SU-DHL-6 (cell line): ENCODE measurements around the gene NANOS2.
"Not testable (repeated sequence)": the region's sequence is repeated elsewhere in the genome, so short reads cannot be mapped to it uniquely, and the experiment has no call there.

Experiments used
- H2AFZ ChIP-seq: fragments of 200-600 bp; sonication (generic); 2 replicates; pipeline ENCODE4 v1.6.1; 2014; ENCODE audit warnings: low read depth, mild to moderate bottlenecking, moderate library complexity, mixed read lengths, antibody characterized with exemption, low read length; ENCODE audit not compliant: severe bottlenecking
- H3F3A ChIP-seq: fragments of 200-600 bp; shearing (Covaris generic); 2 replicates; pipeline ENCODE4 v1.6.0; 2016; ENCODE audit warnings: antibody characterized with exemption, mild to moderate bottlenecking; ENCODE audit not compliant: insufficient read depth
- H3K27ac ChIP-seq: fragments of 200-600 bp; sonication (generic); 2 replicates; pipeline ENCODE4 v1.5.1; 2016; ENCODE audit warnings: low read depth, mild to moderate bottlenecking, low read length, moderate library complexity, mixed read lengths
- H3K27me3 ChIP-seq: fragments of 200-600 bp; sonication (generic), shearing (Covaris generic); 2 replicates; pipeline ENCODE4 v1.6.0; 2014; ENCODE audit warnings: mild to moderate bottlenecking, low read length
- H3K36me3 ChIP-seq: fragments of 200-600 bp; sonication (generic); 2 replicates; pipeline ENCODE4 v1.6.1; 2014; ENCODE audit warnings: mild to moderate bottlenecking, low read length, mixed read lengths
- H3K4me2 ChIP-seq: fragments of 300-600, 200-600 bp; shearing (Covaris generic), sonication (generic); 2 replicates; pipeline ENCODE4 v1.6.0; 2014; ENCODE audit warnings: low read length, low read depth, mild to moderate bottlenecking; ENCODE audit not compliant: poor library complexity, severe bottlenecking
- H3K4me3 ChIP-seq: fragments of 200-600 bp; sonication (generic); 2 replicates; pipeline ENCODE4 v1.5.1; 2014; ENCODE audit warnings: antibody characterized with exemption, low read length, mild to moderate bottlenecking, mixed read lengths; ENCODE audit not compliant: insufficient read depth, poor library complexity, severe bottlenecking
- H3K79me2 ChIP-seq: fragments of 200-600 bp; sonication (generic); 2 replicates; pipeline ENCODE4 v1.6.1; 2014; ENCODE audit warnings: mild to moderate bottlenecking, low read length, moderate library complexity; ENCODE audit not compliant: insufficient read depth
- H3K9ac ChIP-seq: fragments of 200-600 bp; sonication (generic); 2 replicates; pipeline ENCODE4 v1.7.0; 2014; ENCODE audit warnings: mild to moderate bottlenecking, low read length
- H3K9me2 ChIP-seq: fragments of 200-600 bp; sonication (generic); replicated peaks from 2 replicates; pipeline ENCODE4 v1.6.1; 2014; ENCODE audit warnings: low read length; ENCODE audit not compliant: insufficient read depth
- H3K9me3 ChIP-seq: fragments of 200-600 bp; sonication (generic); 2 replicates; pipeline ENCODE4 v1.6.1; 2014; ENCODE audit warnings: low read length, mixed read lengths; ENCODE audit not compliant: insufficient read depth
- H4K20me1 ChIP-seq: fragments of 200-600 bp; sonication (generic); 2 replicates; pipeline ENCODE4 v1.6.1; 2014; ENCODE audit warnings: low read depth, mild to moderate bottlenecking, antibody characterized with exemption, low read length, moderate library complexity, mixed read lengths
- EZH2phosphoT487 ChIP-seq: fragments of 200-600 bp; sonication (generic), shearing (Covaris generic); conservative IDR thresholded peaks from 2 replicates; pipeline ENCODE4 v1.6.1; 2018; ENCODE audit warnings: mild to moderate bottlenecking, antibody characterized with exemption, low read length, moderate library complexity, mixed read lengths
- TF ChIP-seq, protein P1 (sequence below): fragments of 200-600 bp; sonication (generic); IDR thresholded peaks from one replicate; pipeline ENCODE4 v1.5.1; 2017; ENCODE audit warnings: antibody characterized with exemption, mild to moderate bottlenecking, low read length, moderate library complexity; ENCODE audit not compliant: insufficient read depth, poor library complexity, severe bottlenecking

Gene NANOS2

DNA sequence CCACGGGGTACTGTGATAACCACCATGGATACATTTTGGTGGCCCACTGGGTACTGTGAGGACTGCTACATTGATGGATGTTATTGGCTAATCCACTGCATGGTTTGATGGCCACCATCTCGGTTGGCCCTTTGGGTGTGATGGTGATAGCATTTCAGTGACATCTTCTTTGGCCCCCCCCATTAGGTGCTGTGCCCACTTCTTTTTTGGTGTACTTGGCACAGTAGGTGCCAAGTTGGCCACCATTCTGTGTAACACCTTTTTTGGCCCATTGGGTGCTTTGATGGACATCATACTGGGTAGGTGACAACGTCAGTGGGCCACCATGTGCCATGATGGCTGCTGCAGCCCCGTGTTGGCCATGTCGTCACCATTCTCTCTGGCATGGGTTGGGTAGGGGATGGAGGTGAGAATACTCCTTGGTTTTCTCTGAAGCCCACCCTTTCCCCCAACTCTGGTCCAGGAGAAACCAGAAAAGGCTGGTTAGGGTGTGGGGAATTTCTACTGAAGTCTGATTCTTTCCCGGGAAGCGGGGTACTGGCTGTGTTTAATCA lies 41.3 kb downstream of the NANOS2 start:
- Histone ChIP-seq H3K27ac (no peak overlapping the region), H3K79me2 (no peaks in the 10 kb centered on the region), H3K9me3 (no peaks in the 10 kb centered on the region), H3K36me3 (no peaks in the 10 kb centered on the region), H4K20me1 (no peaks in the 10 kb centered on the region), H3K4me3 (no peak overlapping the region), H3K4me2 (no peak overlapping the region), H3K9ac (no peak overlapping the region), H2AFZ (no peak overlapping the region), H3F3A (no peaks in the 10 kb centered on the region), H3K9me2 (no peaks in the 10 kb centered on the region), H3K27me3 (no peaks in the 10 kb centered on the region)
- no peak for TF ChIP-seq EZH2phosphoT487
- TF ChIP-seq, protein P1, sequence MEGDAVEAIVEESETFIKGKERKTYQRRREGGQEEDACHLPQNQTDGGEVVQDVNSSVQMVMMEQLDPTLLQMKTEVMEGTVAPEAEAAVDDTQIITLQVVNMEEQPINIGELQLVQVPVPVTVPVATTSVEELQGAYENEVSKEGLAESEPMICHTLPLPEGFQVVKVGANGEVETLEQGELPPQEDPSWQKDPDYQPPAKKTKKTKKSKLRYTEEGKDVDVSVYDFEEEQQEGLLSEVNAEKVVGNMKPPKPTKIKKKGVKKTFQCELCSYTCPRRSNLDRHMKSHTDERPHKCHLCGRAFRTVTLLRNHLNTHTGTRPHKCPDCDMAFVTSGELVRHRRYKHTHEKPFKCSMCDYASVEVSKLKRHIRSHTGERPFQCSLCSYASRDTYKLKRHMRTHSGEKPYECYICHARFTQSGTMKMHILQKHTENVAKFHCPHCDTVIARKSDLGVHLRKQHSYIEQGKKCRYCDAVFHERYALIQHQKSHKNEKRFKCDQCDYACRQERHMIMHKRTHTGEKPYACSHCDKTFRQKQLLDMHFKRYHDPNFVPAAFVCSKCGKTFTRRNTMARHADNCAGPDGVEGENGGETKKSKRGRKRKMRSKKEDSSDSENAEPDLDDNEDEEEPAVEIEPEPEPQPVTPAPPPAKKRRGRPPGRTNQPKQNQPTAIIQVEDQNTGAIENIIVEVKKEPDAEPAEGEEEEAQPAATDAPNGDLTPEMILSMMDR: no peak

DNA sequence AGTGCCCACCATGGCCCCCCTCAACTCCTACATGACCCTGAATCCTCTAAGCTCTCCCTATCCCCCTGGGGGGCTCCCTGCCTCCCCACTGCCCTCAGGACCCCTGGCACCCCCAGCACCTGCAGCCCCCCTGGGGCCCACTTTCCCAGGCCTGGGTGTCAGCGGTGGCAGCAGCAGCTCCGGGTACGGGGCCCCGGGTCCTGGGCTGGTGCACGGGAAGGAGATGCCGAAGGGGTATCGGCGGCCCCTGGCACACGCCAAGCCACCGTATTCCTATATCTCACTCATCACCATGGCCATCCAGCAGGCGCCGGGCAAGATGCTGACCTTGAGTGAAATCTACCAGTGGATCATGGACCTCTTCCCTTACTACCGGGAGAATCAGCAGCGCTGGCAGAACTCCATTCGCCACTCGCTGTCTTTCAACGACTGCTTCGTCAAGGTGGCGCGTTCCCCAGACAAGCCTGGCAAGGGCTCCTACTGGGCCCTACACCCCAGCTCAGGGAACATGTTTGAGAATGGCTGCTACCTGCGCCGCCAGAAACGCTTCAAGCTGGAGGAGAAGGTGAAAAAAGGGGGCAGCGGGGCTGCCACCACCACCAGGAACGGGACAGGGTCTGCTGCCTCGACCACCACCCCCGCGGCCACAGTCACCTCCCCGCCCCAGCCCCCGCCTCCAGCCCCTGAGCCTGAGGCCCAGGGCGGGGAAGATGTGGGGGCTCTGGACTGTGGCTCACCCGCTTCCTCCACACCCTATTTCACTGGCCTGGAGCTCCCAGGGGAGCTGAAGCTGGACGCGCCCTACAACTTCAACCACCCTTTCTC lies 42.3 kb downstream of the NANOS2 start:
- no peaks in the 10 kb centered on the region for H3K36me3 ChIP-seq
- H4K20me1 ChIP-seq: no peaks in the 10 kb centered on the region
- no peak overlapping the region for H3K4me3 ChIP-seq
- H3K27me3 ChIP-seq: no peaks in the 10 kb centered on the region
- H3K4me2 ChIP-seq: no peak overlapping the region
- no peak overlapping the region for H3K9ac ChIP-seq
- TF ChIP-seq, protein P1: no peak
- no peak for TF ChIP-seq EZH2phosphoT487
- no peaks in the 10 kb centered on the region for H3K79me2 ChIP-seq
- no peak overlapping the region for H2AFZ ChIP-seq
- no peaks in the 10 kb centered on the region for H3F3A ChIP-seq
- H3K27ac ChIP-seq: no peak overlapping the region
- H3K9me2 ChIP-seq: no peaks in the 10 kb centered on the region
- no peaks in the 10 kb centered on the region for H3K9me3 ChIP-seq

DNA sequence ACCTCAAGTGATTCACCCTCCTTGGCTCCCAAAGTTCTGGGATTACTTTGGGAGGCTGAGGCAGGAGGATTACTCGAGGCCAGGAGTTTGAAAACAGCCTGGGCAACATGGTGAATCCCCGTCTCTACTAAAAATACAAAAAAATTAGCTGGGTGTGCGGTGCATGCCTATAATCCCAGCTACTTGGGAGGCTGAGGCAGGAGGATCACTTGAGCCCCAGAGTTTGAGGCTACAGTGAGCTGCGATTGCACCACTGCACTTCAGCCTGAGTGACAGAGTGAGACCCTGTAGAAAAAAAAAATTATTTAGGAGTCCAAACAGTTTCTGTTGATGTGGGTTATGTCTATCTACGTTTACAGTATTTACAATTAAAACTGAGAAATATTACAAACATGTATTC lies 43.8 kb downstream of the NANOS2 start:
- no peak overlapping the region for H3K4me2 ChIP-seq
- H4K20me1 ChIP-seq: no peaks in the 10 kb centered on the region
- no peak overlapping the region for H3K4me3 ChIP-seq
- H3K36me3 ChIP-seq: no peaks in the 10 kb centered on the region
- no peaks in the 10 kb centered on the region for H3F3A ChIP-seq
- no peak overlapping the region for H3K9ac ChIP-seq
- no peaks in the 10 kb centered on the region for H3K9me3 ChIP-seq
- no peaks in the 10 kb centered on the region for H3K79me2 ChIP-seq
- no peaks in the 10 kb centered on the region for H3K27me3 ChIP-seq
- no peak overlapping the region for H3K27ac ChIP-seq
- TF ChIP-seq, protein P1: no peak
- TF ChIP-seq EZH2phosphoT487: no peak
- no peaks in the 10 kb centered on the region for H3K9me2 ChIP-seq
- H2AFZ ChIP-seq: no peak overlapping the region

DNA sequence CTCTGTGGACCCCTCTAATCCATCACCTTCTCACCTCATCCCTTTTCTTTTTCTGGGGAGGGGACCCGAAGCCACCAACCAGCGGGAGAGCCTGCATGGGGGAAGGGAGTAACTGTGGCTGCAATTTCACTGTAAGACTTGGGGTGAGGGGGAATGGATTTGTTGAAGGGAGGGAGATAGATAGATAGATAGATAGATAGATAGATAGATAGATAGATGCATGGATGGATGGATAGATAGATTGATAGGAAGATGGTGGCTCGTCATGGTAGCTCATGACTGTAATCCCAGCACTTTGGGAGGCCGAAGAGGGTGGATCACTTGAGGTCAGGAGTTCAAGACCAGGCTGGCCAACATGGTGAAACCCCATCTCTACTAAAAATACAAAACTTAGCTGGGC lies 47.3 kb downstream of the NANOS2 start:
- H3K27me3 ChIP-seq, H3K4me2 ChIP-seq, H3K4me3 ChIP-seq, H2AFZ ChIP-seq, H3K9me3 ChIP-seq, H3K9me2 ChIP-seq, H4K20me1 ChIP-seq, H3K9ac ChIP-seq, H3K79me2 ChIP-seq, H3F3A ChIP-seq, H3K27ac ChIP-seq, H3K36me3 ChIP-seq: not testable (repeated sequence)
